Globus pallidus (tissue), 1 donor: Measurements from ENCODE around the gene LHFPL4.
"Not testable (repeated sequence)": the region's sequence is repeated elsewhere in the genome, so short reads cannot be mapped to it uniquely, and the experiment has no call there.

Experiments used
- DNase-seq: peaks from one replicate; pipeline ENCODE4 v3.0.0-alpha.2; 2015; ENCODE audit warnings: low spot score

LHFPL4 gene

DNA sequence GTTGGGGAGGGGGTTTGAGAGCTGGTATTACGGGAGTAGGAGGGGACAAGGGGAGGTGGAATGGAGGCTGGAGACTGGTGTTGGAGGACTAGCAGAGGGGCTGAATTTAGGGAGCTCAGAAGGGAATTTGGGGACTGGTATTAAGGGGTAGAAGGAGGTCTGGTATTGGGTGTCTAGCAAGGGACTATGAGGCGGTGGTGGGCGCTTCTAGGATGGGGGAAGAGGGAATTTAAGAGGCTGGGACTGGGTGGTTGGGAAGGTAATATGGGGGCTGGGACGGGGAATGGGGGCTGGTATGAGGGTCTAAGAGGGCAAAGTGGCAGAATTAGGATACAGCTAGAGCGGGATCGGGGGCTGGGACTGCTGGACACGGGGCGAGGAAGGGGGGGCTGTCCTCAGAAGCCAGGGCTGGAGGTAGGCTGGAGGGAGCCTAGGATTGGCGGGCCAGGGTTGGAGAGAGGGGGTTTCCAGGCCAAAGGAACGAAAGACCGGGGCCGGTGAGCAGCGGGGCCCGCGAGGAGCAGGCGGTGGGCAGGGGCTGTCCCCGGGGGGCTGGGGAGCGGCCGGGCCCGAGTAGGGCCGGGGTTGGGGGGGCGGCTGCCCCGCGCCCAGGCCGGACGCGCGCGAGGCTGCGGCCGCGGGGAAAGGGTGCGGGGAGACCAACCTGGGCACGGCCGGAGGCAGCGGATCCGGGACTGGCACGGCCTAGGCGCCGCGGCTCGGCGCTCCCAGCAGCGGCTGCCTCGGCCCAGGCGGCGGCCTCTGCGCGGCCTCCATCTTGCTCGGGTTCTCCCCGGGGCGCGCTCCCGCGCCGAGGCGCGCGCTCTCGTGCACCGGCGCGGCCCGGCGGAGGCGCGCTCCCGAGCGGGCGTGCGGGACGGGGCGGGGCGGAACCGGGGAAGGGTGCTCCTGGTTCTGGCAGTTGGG is at the start of gene LHFPL4:
Gene LHFPL4, minus strand, starts transcription at position 802 of the 927 bp plus-strand sequence. CDS start 1,143 bp downstream, outside the sequence.
- DNase-seq, result no peak

DNA sequence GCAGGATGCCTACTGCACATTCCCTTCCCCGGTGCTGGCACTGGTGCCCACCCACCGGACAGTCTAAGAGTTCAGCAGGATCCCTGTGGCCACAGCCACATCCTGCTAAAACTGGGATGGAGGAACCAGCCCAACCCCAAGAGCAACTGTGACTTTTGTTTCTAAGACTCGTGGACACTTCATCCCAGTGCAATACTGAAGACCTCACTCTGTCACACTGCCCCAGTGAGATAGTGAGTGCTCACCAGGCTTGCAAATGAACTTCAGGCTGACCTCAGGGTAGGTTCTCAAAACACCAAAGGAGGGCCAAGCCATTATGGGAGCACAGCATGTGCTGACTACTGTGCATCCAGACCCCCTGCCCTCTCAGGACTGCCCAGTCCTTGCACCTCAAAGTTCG is 49.0 kb upstream of the LHFPL4 start:
- no peak for DNase-seq

DNA sequence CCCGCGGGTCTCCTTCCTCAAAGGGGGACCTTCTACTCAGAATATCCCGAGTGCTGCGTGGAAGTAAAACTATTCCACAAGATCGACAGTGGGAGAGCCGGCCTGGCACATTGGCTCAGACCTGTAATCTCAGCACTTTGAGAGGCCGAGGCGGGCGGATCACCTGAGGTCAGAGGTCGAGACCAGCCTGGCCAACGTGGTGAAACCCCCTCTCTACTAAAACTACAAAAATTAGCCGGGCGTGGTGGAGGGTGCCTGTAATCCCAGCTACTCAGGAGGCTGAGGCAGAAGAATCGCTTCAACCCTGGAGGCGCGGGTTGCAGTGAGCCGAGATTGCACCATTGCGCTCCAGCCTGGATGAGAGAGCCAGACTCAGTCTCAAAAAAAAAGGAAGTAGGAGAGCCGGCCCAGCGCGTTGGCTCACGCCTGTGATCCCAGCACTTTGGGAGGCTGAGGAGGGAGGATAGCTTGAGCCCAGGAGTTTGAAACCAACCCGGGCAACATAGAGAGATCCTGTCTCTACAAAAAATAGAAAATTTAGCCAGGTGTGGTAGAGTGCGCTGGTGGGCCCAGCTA is 47.5 kb upstream of the LHFPL4 start:
- DNase-seq, result not testable (repeated sequence)

DNA sequence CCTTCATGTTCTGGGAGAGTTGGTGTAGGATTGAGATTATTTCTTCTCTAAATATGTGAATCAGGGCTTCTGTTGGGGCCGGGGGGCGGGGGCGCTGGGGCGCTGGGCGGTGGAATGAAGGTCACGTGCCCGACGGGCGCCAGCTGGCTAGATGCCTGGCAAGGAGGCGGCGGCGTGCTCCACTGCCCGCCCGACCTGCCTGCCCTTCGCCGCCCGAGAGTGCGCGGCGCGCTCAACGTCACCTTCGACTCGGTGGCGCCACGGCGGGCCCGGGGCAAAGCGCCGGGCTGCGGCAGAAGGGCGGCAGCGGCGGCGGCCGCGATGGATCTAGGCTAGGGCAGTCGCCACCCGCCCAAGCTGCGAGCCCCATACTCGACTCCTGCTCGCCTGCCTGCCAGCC is 47.0 kb upstream of the LHFPL4 start:
- DNase-seq, result no peak

DNA sequence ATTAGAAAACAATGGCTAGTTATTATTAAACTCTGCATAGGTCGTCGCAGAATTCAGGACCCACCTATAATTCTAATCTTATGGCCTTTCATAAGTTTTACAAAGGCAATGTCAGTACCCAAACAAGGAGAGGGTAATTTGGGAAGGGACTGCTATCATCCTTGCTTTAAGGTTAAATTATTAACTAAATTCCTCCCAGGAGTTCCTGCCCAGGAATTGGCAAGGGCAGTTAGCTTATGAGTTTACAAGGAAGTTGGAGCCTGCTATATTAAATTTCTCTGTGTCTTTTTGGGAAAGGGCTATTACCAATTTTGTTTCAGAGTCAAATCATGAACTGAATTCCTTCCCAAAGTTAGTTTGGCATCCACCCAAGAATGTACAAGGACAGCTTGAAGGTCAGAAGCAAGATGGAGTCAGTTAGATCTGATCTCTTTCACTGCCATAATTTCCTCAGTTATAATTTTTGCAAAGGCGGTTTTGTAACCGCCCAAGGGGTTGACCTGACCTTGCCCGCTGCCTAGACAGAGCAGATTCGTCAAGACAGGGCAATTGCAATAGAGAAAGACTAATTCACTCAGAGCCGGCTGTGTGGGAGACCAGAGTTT is 45.3 kb upstream of the LHFPL4 start:
- no peak for DNase-seq

DNA sequence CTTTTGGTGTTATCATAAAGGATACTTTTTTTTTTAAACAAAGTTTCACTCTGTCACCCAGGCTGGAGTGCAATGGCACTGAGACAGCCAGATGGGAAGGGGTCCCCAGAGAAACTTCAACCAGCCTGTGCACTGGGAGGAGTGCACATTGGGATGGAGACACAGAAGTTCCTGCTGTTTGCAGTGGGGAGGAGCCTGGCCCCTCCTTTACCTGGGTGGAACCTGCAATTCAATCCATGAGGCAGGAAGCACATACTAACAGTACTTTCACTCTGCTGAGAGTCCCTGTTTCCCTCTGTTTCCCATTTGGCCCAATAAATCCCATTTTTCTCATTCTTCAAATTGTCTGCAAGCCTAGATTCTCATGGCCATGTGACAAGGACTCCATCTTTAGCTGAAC is 42.3 kb upstream of the LHFPL4 start:
- DNase-seq, result no peak

DNA sequence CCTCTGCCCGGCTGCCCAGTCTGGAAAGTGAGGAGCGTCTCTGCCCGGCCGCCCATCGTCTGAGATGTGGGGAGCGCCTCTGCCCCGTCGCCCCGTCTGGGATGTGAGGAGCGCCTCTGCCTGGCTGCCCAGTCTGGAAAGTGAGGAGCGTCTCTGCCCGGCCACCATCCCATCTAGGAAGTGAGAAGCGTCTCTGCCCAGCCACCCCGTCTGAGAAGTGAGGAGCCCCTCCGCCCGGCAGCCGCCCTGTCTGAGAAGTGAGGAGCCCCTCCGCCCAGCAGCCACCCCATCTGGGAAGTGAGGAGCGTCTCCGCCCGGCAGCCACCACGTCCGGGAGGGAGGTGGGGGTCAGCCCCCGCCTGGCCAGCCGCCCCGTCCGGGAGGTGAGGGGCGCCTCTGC is 38.2 kb upstream of the LHFPL4 start:
- DNase-seq, result not testable (repeated sequence)

DNA sequence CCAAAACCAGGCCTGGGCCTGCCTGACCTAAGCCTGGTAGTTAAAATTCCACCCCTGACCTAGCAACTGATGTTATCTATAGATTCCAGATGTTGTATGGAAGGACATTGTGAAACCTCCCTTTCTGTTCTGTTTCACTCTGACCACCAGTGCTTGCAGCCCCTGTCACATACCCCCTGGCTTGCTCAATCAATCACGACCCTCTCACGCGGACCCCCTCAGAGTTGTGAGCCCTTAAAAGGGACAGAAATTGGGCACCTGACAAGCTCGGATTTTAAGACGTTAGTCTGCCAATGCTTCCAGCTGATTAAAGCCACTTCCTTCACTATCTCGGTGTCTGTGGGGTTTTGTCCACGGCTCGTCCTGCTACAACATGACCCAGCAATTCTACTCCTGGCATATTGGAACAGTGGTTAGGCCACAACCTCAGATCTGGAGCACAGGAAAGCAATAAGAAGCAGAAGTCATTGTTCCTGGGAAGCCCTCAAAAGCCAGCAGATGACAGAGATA is 36.7 kb upstream of the LHFPL4 start:
- no peak for DNase-seq

DNA sequence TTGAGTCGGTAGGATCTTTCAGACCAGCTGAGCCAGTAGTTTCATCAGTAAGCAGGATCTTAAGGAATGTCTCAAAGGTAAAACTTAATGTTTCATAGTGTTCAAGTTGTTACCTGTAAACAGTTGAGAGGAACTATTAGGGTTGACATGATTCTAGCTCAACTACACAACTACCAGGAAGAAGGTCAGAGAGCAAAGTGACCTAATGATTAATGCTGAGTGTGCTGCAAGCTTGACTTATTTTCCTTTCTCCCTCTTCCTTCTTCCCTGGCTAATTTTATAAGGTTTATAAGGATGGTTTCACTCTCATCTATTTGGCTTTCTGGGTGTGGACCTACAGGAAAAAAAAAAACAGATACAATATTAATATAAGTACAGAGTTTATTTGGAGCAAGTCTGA is 30.2 kb upstream of the LHFPL4 start:
- DNase-seq, result no peak

DNA sequence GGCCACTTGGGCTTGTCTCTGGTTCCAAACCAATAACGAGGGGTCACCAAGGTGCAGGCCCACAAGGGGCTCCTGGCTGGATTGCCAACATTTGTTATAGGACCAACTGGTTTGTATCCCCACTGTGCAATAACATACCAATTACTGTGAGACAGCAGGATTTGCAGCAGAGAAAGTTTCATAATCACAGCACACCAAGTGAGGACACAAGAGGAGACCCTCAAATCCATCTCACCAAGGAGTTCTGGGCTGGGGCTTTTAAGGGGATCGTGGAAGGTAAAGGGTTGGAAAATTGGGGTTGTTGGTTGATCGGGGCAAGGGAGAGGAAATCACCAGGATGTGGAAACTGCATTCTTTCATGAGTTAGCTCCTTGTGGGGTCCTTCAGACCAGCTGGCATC is 29.7 kb upstream of the LHFPL4 start:
- DNase-seq, result no peak

DNA sequence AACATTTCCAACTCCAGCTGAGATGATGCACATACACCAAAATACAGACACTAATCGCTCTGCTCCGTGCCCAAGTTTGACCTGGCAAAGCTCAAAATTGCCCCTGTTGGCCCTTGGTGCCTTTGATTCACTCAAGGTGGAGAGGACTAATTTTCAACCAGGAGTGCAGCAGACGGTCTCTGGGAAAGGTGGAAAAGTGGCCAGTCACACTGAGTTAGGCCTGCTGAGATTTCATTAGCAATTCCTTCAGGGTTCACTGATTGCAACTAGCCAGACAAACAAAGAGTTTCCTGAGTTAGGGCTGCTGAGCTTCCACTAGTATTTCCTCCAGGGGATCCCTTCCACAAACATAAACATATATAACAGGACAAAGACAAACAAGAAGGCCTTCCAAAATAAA is 28.7 kb upstream of the LHFPL4 start:
- no peak for DNase-seq

DNA sequence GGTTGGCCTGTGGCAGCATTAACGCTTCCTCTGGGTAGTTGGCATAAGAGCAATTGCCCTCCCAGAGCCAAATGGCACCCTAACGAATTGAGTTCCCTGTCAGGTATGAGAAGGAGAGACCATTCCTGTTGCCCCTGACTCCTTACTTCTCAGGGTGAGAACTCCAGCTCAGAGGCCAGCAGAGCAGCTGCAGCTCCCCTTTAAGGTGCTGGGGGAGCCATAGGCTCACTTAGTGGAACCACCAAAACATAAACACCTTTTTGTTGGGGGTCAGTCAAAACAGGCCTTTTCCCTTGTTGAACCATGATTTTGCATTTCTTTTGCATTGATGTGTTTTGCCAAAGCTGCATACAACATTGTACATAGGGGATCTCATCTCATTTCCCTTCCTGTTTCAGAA is 28.1 kb upstream of the LHFPL4 start:
- no peak for DNase-seq

DNA sequence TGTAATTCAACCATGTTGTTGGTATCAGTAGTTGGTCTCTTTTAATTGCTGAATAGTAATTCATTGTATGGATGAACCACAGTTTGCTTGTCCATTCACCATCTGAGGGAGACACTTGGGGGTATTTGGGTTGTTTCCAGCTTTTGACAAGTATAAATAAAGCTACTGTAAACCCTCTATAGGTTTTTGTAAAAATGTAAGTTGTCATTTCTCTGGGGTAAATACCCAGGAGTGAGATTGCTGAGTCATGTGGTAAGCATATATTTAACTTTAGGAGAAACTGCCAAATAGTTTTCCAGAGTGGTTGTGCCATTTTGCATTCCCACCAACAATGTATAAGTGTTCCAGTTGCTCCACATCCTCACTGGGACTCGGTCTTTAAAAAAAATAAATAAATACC is 15.4 kb upstream of the LHFPL4 start:
- no peak for DNase-seq

DNA sequence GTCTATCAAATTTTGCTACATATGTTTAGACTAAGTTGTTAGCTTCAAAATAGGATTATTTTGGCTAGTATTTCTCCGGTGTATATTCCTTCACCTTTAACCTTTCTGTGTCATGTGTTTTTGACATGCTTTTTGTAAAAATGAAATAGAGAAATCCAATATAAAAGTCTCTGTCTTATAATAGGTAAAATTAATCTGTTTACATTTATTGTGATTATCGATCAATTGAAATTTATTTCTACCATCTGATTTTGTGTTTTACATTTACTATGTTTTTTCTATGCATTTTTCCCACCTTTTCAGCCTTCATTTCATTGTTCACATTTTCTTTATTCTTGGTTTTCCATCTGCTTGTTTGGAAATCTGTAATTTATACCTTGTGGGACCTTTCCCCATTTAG is 11.7 kb upstream of the LHFPL4 start:
- no peak for DNase-seq

DNA sequence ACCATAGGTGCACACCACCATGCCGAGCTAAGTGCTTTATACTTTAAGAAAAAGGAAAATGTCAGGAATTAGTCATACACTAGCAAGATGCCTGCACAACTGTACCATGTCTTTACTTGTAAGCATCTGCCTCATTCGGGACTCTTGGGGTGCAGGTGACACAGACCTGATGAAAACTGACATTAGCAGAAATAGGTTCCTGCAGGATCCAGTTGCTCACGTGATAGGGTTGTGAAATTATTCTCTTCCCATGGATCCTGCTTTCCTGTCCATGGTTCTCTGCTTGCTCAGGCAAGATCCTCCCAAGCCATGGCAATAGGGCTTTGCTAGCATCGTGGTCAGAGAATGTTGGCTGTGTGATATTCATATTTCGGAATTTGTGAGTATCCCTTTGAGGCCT is 10.2 kb upstream of the LHFPL4 start:
- DNase-seq, result no peak

DNA sequence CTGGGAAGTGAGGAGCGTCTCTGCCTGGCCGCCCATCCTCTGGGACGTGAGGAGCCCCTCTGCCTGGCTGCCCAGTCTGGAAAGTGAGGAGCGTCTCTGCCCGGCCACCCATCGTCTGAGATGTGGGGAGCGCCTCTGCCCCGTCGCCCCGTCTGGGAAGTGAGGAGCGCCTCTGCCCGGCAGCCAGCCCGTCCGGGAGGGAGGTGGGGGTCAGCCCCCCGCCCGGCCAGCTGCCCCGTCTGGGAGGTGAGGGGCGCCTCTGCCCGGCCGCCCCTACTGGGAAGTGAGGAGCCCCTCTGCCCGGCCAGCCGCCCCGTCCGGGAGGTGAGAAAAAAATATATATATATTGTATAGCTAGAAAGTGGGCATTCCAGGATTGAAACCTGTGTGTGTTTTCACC is 6.4 kb upstream of the LHFPL4 start:
- DNase-seq, result not testable (repeated sequence)

DNA sequence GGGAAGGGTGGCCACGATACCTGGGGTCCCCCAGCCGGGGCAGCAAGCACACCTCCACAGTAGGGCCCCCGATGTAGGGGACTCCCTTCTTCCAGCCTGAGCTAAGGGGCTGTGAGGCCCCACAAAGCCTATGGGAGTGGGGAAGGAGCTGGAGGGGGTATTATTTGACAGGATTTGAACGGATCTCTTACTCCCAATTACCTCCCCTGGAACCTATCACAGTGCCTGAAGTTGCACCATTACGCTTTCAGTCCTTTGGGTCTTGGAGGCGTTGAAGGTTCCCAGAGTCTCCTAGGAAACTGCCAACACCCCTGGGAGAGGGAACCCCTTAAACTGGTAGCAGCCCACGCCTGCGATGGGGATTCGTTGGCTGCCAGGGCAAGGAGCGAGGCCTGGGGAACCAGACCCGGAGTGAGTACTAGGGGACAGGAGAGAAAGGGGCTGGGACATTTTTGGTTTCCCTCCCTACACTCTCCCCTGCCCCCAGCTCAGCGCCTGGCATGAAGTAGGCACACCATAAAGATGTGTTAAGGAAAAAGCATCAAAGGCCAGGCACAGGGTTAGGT is 409 bp upstream of the LHFPL4 start:
- no peak for DNase-seq

DNA sequence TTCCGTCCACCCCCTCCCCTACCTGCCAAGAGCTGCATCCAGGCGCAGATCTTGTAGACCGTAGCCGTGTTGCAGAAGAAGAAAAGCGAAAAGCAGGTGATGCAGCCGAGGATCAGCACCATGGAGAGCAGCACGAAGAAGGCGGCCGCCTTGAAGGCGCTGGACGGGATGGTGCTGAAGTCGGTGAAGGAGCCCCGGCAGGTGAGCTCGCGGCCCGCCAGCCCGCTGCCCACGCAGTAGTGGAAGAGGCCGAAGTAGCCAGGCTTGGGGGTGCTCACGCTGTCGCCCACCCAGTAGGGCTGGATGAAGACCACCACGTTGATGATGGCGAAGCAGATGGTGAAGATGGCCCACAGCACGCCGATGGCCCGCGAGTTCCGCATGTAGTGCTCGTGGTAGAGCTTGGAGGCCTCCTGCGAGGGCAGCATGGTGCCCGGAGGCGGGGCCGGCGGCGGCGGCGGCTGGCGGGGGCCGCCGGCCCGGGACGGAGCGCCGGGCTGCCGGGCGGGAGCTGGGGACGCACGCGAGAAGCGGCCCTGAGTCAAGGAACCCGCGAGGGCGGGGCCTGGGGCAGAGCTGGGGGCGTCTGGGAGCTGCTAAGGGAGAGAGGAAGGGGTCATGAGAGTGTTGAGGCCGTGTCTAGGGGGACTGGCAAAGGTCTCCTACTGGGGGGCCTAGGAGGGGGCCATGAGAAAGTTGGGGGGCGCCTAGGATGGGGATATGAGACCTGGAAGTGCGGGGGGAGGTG is 1.2 kb downstream of the LHFPL4 start:
- no peak for DNase-seq

DNA sequence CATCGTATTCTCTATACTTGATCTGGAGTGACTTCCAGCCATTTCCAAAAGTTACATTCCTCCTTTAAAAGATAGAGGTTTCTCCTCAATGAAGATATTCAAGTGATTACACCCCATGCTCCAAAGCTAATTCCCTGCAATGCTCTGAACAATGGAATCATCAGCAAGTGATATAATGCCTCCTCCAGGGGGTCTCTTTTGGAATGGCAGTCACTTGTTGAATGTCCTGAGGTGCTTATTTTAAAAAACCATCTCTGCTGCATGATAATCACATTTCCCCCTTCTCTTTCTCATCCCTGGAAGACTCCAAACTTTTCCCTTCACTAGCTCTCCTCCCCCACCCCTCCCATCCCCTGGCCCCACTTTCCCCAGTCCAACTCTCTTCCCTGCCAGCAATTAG is 2.6 kb downstream of the LHFPL4 start:
- DNase-seq, result no peak

DNA sequence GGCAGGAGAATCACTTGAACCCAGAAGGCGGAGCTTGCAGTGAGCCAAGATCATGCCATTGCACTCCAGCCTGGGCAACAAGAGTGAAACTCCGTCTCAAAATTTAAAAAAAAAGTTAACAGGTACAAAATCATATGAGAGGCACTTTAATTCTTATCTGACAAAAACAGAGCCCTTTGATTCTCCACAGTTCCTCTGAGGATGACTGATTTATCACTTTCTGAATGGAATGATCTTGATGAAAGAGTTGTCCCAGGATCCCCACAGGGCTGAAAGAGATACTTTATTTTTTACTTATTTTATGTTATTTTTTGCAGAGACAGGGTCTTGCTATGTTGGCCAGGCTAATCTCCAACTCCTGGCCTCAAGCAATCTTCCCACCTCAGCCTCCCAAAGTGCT is 4.0 kb downstream of the LHFPL4 start:
- no peak for DNase-seq

DNA sequence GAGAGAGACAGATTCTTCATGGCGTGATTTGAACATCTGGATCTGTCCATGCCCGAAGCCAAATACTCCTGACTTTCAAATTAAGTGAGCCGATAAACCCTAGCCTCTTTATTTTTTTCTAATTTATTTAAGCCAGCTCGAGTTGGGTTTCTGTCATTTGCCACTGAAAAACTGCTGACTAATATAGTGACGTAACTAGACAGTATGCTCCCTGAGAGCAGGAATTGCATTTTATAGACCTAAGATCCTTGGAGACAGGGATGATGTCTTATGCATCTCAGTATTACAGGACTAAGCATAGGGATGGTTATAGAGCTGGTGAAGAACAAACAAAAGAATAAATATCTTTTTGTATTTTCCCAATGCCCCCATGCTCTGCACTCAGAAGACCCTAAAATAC is 4.6 kb downstream of the LHFPL4 start:
- DNase-seq, result no peak

DNA sequence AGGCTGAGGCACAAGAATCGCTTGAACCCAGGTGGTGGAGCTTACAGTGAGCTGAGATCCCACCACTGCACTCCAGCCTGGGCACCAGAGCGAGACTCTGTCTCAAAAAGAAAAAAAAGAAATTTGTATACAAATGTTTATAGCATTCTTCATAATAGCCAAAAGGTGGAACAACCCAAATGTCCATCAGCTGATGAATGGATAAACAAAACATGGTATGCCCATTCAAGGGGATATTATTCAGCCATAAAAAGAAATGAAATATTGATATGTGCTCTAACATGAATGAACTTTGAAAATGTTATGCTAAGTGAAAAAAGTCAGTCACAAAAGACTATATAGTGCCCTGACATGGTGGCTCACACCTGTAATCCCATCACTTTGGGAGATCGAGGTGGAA is 11.4 kb downstream of the LHFPL4 start:
- DNase-seq, result no peak
